ENCODE data around the gene ADAMTS18. TPM values are rescaled to one million over a fixed set of nuclear protein-coding genes. Genes with fewer than 3 reads are reported as not detected.

Gene ADAMTS18
- total RNA-seq, 1 experiment from 2014 or later, result not detected

GRCh38 chr16:77302674-77303073 lies 132.2 kb downstream of the ADAMTS18 start:
- Histone ChIP-seq H3K4me1 (ENCODE audit: control insufficient read depth in 1 of 2, insufficient read depth in 2 of 2, low read length in 2 of 2) (no peaks in the 10 kb centered on the region), H3K9me2 (ENCODE audit: insufficient read depth) (no peaks in the 10 kb centered on the region), H3K4me3 (replicated peaks in 1 of 2; ENCODE audit: low read depth in 1 of 2, low read length in 2 of 2) (no peak overlapping the region), H3K36me3 (ENCODE audit: control insufficient read depth in 1 of 2, insufficient read depth in 2 of 2, low read length in 2 of 2) (no peaks in the 10 kb centered on the region), H3K27me3 (ENCODE audit: insufficient read depth, low read length) (peaks cover 53% of the 10 kb centered on the region), H3K9ac (ENCODE audit: low read length) (no peak overlapping the region), H3K9me3 (ENCODE audit: control insufficient read depth in 1 of 2, insufficient read depth in 1 of 2, low read depth in 1 of 2, low read length in 2 of 2) (no peaks in the 10 kb centered on the region), H3K4me2 (ENCODE audit: low read length) (no peak overlapping the region), H3K27ac (ENCODE audit: low read depth, low read length) (no peak overlapping the region), H3K79me2 (ENCODE audit: insufficient read depth, low read length) (no peaks in the 10 kb centered on the region), H4K20me1 (ENCODE audit: insufficient read depth) (no peaks in the 10 kb centered on the region), H2AFZ (ENCODE audit: low read depth, low read length, poor library complexity, severe bottlenecking) (no peak overlapping the region)
- CTCF ChIA-PET, result no interaction called here
- ATAC-seq (no peak), DNase-seq (ENCODE audit: low read depth, low spot score) (no peak)
- RAD21 ChIA-PET (ENCODE audit: low non-redundant PET in 1 of 2, low total read pairs in 2 of 2, uncharacterized antibody in 2 of 2, unreplicated experiment in 2 of 2), result no interaction called here
- intact Hi-C loops (cut with micrococcal nuclease), result no loop called here
- POLR2A ChIA-PET, result no interaction called here
- no peak for TF ChIP-seq SP1 (IDR thresholded peaks at IDR 0.05; ENCODE audit: low read depth)
- no peak for TF ChIP-seq ZNF274 (IDR thresholded peaks at IDR 0.05; ENCODE audit: low read depth, low read length)
- no peak for TF ChIP-seq CTCF (IDR thresholded peaks at IDR 0.05 in 2 of 3, conservative IDR thresholded peaks at IDR 0.05 in 1 of 3; ENCODE audit: borderline replicate concordance in 1 of 3, insufficient read depth in 1 of 3, low read depth in 2 of 3, low read length in 2 of 3)
- TF ChIP-seq TCF7L2 (IDR thresholded peaks at IDR 0.05; ENCODE audit: borderline replicate concordance, extremely low read depth, insufficient read depth, insufficient read length), result no peak
- TF ChIP-seq YY1 (IDR thresholded peaks at IDR 0.05; ENCODE audit: extremely low read depth, insufficient replicate concordance, low read depth, low read length), result no peak
- no peak for TF ChIP-seq CEBPB (IDR thresholded peaks at IDR 0.05; ENCODE audit: low read depth)
- TF ChIP-seq POLR2AphosphoS5 (IDR thresholded peaks at IDR 0.05; ENCODE audit: low read depth, low read length), result no peak
- TF ChIP-seq CBX3 (IDR thresholded peaks at IDR 0.05; ENCODE audit: low read depth), result no peak
- no TSS peak for BruUV-seq (replicated peaks)

- Histone ChIP-seq H3K9ac (ENCODE audit: low read length) (no peak overlapping the region), H4K20me1 (ENCODE audit: insufficient read depth) (no peaks in the 10 kb centered on the region), H3K4me2 (ENCODE audit: low read length) (no peak overlapping the region), H3K36me3 (ENCODE audit: control insufficient read depth in 1 of 2, insufficient read depth in 2 of 2, low read length in 2 of 2) (no peaks in the 10 kb centered on the region), H3K4me1 (ENCODE audit: control insufficient read depth in 1 of 2, insufficient read depth in 2 of 2, low read length in 2 of 2) (no peaks in the 10 kb centered on the region), H3K4me3 (replicated peaks in 1 of 2; ENCODE audit: low read depth in 1 of 2, low read length in 2 of 2) (no peak overlapping the region), H3K9me2 (ENCODE audit: insufficient read depth) (no peaks in the 10 kb centered on the region), H3K27ac (ENCODE audit: low read depth, low read length) (no peak overlapping the region), H3K9me3 (ENCODE audit: control insufficient read depth in 1 of 2, insufficient read depth in 1 of 2, low read depth in 1 of 2, low read length in 2 of 2) (no peaks in the 10 kb centered on the region), H2AFZ (ENCODE audit: low read depth, low read length, poor library complexity, severe bottlenecking) (no peak overlapping the region), H3K27me3 (ENCODE audit: insufficient read depth, low read length) (peaks cover 49% of the 10 kb centered on the region), H3K79me2 (ENCODE audit: insufficient read depth, low read length) (no peaks in the 10 kb centered on the region)
- BruUV-seq (replicated peaks), result no TSS peak
- RAD21 ChIA-PET (ENCODE audit: low non-redundant PET in 1 of 2, low total read pairs in 2 of 2, uncharacterized antibody in 2 of 2, unreplicated experiment in 2 of 2), result no interaction called here
- POLR2A ChIA-PET, result no interaction called here
- CTCF ChIA-PET, result no interaction called here
- intact Hi-C loops (cut with micrococcal nuclease), result no loop called here
- DNase-seq (ENCODE audit: low read depth, low spot score), result no peak
- no peak for ATAC-seq
- TF ChIP-seq POLR2A (IDR thresholded peaks at IDR 0.05; ENCODE audit: borderline replicate concordance, extremely low read depth, insufficient read depth, insufficient read length) (no peak), CTCF (IDR thresholded peaks at IDR 0.05 in 2 of 3, conservative IDR thresholded peaks at IDR 0.05 in 1 of 3; ENCODE audit: borderline replicate concordance in 1 of 3, insufficient read depth in 1 of 3, low read depth in 2 of 3, low read length in 2 of 3) (no peak), ZFX (IDR thresholded peaks at IDR 0.05) (no peak), SIN3A (IDR thresholded peaks at IDR 0.05; ENCODE audit: low read depth) (no peak), POLR2AphosphoS5 (IDR thresholded peaks at IDR 0.05; ENCODE audit: low read depth, low read length) (no peak), REST (IDR thresholded peaks at IDR 0.05; ENCODE audit: low read depth) (no peak), MAX (IDR thresholded peaks at IDR 0.05) (no peak)
Measured at GRCh38 chr16:77302249-77302648, 132.6 kb downstream of the ADAMTS18 start.
